Activated naive CD8-positive, alpha-beta T cell treated with anti-CD3 and anti-CD28 coated beads, Interleukin-2, amount 10 ng/mL, durations not matched to agents 7 days and 5 days (primary cell): ENCODE measurements around the gene MAPKAPK2. TPM values are rescaled to one million over a fixed set of nuclear protein-coding genes. Genes with fewer than 3 reads are reported as not detected.

ENCODE experiments used
- ATAC-seq: fragments of 150-1000 bp; cut with Tn5 transposase; one replicate; pipeline ENCODE4 v1.10.0; 2021; ENCODE audit warnings: low read depth, moderate library complexity
- POLR2A ChIA-PET: fragments of 350-600 bp; sonication (Branson Sonifier 250); formaldehyde crosslinking; loops from one replicate; lab custom pipeline; 2021; ENCODE audit warnings: antibody characterized with exemption; lab: Charles Lee
- DNase-seq: peaks from one replicate; pipeline ENCODE4 v3.0.0; 2021
- H3K27ac Mint-ChIP-seq: one replicate; pipeline ENCODE4 v1.8.0; 2022; ENCODE audit warnings: mild to moderate bottlenecking, mixed read lengths
- H3K27me3 Mint-ChIP-seq: one replicate; pipeline ENCODE4 v1.8.0; 2022; ENCODE audit warnings: mild to moderate bottlenecking, moderate library complexity, mixed read lengths
- H3K36me3 Mint-ChIP-seq: one replicate; pipeline ENCODE4 v1.8.0; 2021; ENCODE audit warnings: mild to moderate bottlenecking, mixed read lengths
- H3K4me1 Mint-ChIP-seq: one replicate; pipeline ENCODE4 v1.8.0; 2021; ENCODE audit warnings: mixed read lengths
- H3K4me3 Mint-ChIP-seq: one replicate; pipeline ENCODE4 v1.8.0; 2022; ENCODE audit warnings: mild to moderate bottlenecking, moderate library complexity, mixed read lengths
- H3K9me3 Mint-ChIP-seq: one replicate; pipeline ENCODE4 v1.8.0; 2021; ENCODE audit warnings: mixed read lengths
- total RNA-seq, 2 experiments: library from RNA; stranded (reverse); gene quantifications; one replicate each; pipeline ENCODE4 v1.2.3, GENCODE V29; 2021

The MAPKAPK2 gene
- total RNA-seq, 2 experiments from 2014 or later = 72.6 to 74.9 TPM

GRCh38 chr1:206782448-206782847 lies 97.7 kb downstream of the MAPKAPK2 start:
- DNase-seq (no peak), ATAC-seq (peak; percentile 37)
- Mint-ChIP-seq H3K27ac (no peak overlapping the region), H3K27me3 (peaks cover 3% of the 10 kb centered on the region), H3K4me3 (peak overlapping the region; percentile 29), H3K4me1 (peaks cover 51% of the 10 kb centered on the region), H3K36me3 (no peaks in the 10 kb centered on the region), H3K9me3 (no peaks in the 10 kb centered on the region)
- POLR2A ChIA-PET = interaction anchor here (0.8 to 2.9 kb wide), 2 partner anchors 12 to 43 kb away, joined by 3 to 16 read pairs; partner anchors contain the start of genes IL10 and IL19

- POLR2A ChIA-PET = interaction anchor here (0.8 to 1.0 kb wide), 3 partner anchors 14 to 17 kb away, joined by 3 to 4 read pairs (median 3); no protein-coding TSS in a partner anchor
- Mint-ChIP-seq H3K27me3 (peaks cover 3% of the 10 kb centered on the region), H3K36me3 (no peaks in the 10 kb centered on the region), H3K4me1 (peaks cover 59% of the 10 kb centered on the region), H3K4me3 (no peak overlapping the region), H3K9me3 (no peaks in the 10 kb centered on the region), H3K27ac (no peak overlapping the region)
- DNase-seq = no peak
- ATAC-seq = no peak
These were observed 98.8 kb downstream of the MAPKAPK2 start for GRCh38 chr1:206783506-206783905.

Other genes with a start within 250 kb of the MAPKAPK2 start
- gene IKBKE, start 214.4 kb upstream of the MAPKAPK2 start, total RNA-seq = 10 to 100 TPM; 83.5 to 84.0 TPM
- 100 to 1,000 TPM; 211 TPM for gene RASSF5, start 177.4 kb upstream of the MAPKAPK2 start, total RNA-seq
- 10 to 100 TPM; 40.6 to 43.7 TPM for gene EIF2D, start 72.4 kb upstream of the MAPKAPK2 start, total RNA-seq
- 1 to 10 TPM; 2.7 TPM for gene DYRK3, start 49.4 kb upstream of the MAPKAPK2 start, total RNA-seq
- gene IL19, start 85.9 kb downstream of the MAPKAPK2 start, total RNA-seq = not detected
- under 1 TPM in 1 of 2 experiments, not detected in 1; 0.17 TPM for gene IL10, start 87.6 kb downstream of the MAPKAPK2 start, total RNA-seq
- not detected for gene IL20, start 180.7 kb downstream of the MAPKAPK2 start, total RNA-seq
- gene IL24, start 212.5 kb downstream of the MAPKAPK2 start, total RNA-seq = not detected
- 100 to 1,000 TPM; 145 to 159 TPM for gene FCMR, start 237.0 kb downstream of the MAPKAPK2 start, total RNA-seq